Stimulated activated naive CD8-positive, alpha-beta T cell treated with anti-CD3 and anti-CD28 coated beads, Interleukin-15, Interleukin-2, amounts not matched to agents 100 ng/mL and 50 ng/mL, for 24 hours (primary cell): ENCODE measurements around the gene HNF4A.

Source experiments
- H3K27ac Mint-ChIP-seq: one replicate; pipeline ENCODE4 v1.8.0; 2021; ENCODE audit warnings: mild to moderate bottlenecking, mixed read lengths
- H3K27me3 Mint-ChIP-seq: one replicate; pipeline ENCODE4 v1.8.0; 2021; ENCODE audit warnings: mixed read lengths
- H3K36me3 Mint-ChIP-seq: one replicate; pipeline ENCODE4 v1.8.0; 2021; ENCODE audit warnings: low read depth, mixed read lengths
- H3K4me1 Mint-ChIP-seq: one replicate; pipeline ENCODE4 v1.8.0; 2021; ENCODE audit warnings: low read depth, mixed read lengths
- H3K4me3 Mint-ChIP-seq: one replicate; pipeline ENCODE4 v1.8.0; 2021; ENCODE audit warnings: mild to moderate bottlenecking, mixed read lengths
- H3K9me3 Mint-ChIP-seq: one replicate; pipeline ENCODE4 v1.8.0; 2021; ENCODE audit warnings: mixed read lengths

Gene HNF4A

DNA sequence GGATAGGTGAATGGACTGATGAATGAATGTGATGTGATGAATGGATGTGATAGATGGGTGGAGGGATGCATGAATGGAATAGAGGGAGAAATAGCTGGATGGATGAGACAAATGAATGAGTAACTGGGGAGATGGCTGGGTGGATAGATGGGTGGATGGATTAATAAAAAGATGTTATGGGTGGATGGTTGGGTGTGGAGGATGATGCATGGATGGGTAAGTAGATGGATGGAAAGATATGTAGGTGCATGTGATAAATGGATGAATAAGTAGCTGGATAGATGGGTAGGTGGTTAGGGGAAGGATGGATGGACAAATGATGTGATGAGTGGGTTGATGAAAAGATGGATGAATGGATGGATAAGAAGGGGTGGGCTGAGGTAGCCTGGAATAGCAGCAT is 4.7 kb downstream of the HNF4A start:
- Mint-ChIP-seq H3K27me3 (peaks cover 15% of the 10 kb centered on the region), H3K4me1 (no peaks in the 10 kb centered on the region), H3K9me3 (no peaks in the 10 kb centered on the region), H3K4me3 (no peak overlapping the region), H3K27ac (no peak overlapping the region), H3K36me3 (no peaks in the 10 kb centered on the region)

DNA sequence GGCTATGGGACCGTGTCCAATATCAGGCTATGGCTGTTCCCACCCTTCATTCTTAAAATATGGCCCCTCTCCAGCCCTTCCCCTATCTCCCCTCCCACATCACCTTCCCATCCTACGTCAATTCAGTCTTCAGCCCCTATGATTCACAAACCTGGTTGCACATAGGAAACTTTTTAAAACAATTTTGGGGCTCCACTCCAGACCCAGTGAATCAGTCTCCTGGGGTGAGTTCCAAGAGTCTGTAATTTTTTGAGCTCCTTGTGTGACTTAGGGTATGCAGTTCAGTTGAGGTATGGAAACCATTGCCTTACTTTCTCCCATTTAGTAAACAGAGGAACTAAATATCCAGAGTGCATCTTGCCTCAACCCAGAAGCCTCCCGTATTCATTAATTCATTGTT is 5.5 kb downstream of the HNF4A start:
- H3K9me3 Mint-ChIP-seq: no peaks in the 10 kb centered on the region
- peaks cover 15% of the 10 kb centered on the region for H3K27me3 Mint-ChIP-seq
- H3K4me1 Mint-ChIP-seq: no peaks in the 10 kb centered on the region
- no peak overlapping the region for H3K27ac Mint-ChIP-seq
- H3K36me3 Mint-ChIP-seq: no peaks in the 10 kb centered on the region
- H3K4me3 Mint-ChIP-seq: no peak overlapping the region

- H3K4me3 Mint-ChIP-seq: no peak overlapping the region
- no peaks in the 10 kb centered on the region for H3K4me1 Mint-ChIP-seq
- no peaks in the 10 kb centered on the region for H3K9me3 Mint-ChIP-seq
- no peaks in the 10 kb centered on the region for H3K36me3 Mint-ChIP-seq
- peaks cover 10% of the 10 kb centered on the region for H3K27me3 Mint-ChIP-seq
- H3K27ac Mint-ChIP-seq: no peak overlapping the region
Observed at GRCh38 chr20:44362466-44362940, 7.0 kb downstream of the HNF4A start.

GRCh38 chr20:44364068-44364467 is 8.6 kb downstream of the HNF4A start:
- H3K27me3 Mint-ChIP-seq: peaks cover 5% of the 10 kb centered on the region
- H3K36me3 Mint-ChIP-seq: no peaks in the 10 kb centered on the region
- H3K9me3 Mint-ChIP-seq: no peaks in the 10 kb centered on the region
- no peak overlapping the region for H3K4me3 Mint-ChIP-seq
- H3K27ac Mint-ChIP-seq: no peak overlapping the region
- no peaks in the 10 kb centered on the region for H3K4me1 Mint-ChIP-seq

DNA sequence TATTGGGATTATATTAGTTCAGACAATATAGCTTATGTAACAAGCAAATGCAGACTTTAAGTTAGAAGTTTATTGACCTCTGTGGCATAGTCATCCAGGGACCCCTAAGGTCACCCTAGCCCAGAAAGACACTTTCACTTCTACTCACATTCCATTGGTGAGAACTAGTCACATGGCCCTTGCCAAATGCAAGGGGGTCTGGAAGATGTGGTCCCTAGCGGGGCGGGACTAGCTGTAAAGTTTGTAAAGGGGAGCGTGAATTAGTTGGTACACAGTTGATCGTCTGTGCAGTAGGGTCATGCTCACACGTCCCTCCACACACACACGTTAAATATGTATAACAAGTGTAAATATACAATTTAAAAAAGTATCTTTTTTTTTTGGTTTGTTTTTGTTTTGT is 9.3 kb downstream of the HNF4A start:
- Mint-ChIP-seq H3K9me3 (no peaks in the 10 kb centered on the region), H3K27ac (no peak overlapping the region)

GRCh38 chr20:44367746-44368145 is 12.2 kb downstream of the HNF4A start:
- no peak overlapping the region for H3K4me3 Mint-ChIP-seq
- no peaks in the 10 kb centered on the region for H3K36me3 Mint-ChIP-seq
- no peaks in the 10 kb centered on the region for H3K27me3 Mint-ChIP-seq
- H3K4me1 Mint-ChIP-seq: no peaks in the 10 kb centered on the region
- no peak overlapping the region for H3K27ac Mint-ChIP-seq
- H3K9me3 Mint-ChIP-seq: no peaks in the 10 kb centered on the region

More for the DNA sequence above, 9.3 kb downstream of the HNF4A start:
- Mint-ChIP-seq H3K36me3 (no peaks in the 10 kb centered on the region), H3K27me3 (peaks cover 5% of the 10 kb centered on the region), H3K4me1 (no peaks in the 10 kb centered on the region), H3K4me3 (no peak overlapping the region)

GRCh38 chr20:44370639-44371218 is 15.2 kb downstream of the HNF4A start:
- no peak overlapping the region for H3K4me3 Mint-ChIP-seq
- H3K36me3 Mint-ChIP-seq: no peaks in the 10 kb centered on the region
- H3K9me3 Mint-ChIP-seq: no peaks in the 10 kb centered on the region
- H3K4me1 Mint-ChIP-seq: no peaks in the 10 kb centered on the region
- H3K27me3 Mint-ChIP-seq: peaks cover 6% of the 10 kb centered on the region
- no peak overlapping the region for H3K27ac Mint-ChIP-seq

- Mint-ChIP-seq H3K4me1 (no peaks in the 10 kb centered on the region), H3K27ac (no peak overlapping the region), H3K9me3 (no peaks in the 10 kb centered on the region), H3K36me3 (no peaks in the 10 kb centered on the region), H3K27me3 (peaks cover 10% of the 10 kb centered on the region), H3K4me3 (no peak overlapping the region)
Observed at GRCh38 chr20:44382641-44383040, 27.1 kb downstream of the HNF4A start.

DNA sequence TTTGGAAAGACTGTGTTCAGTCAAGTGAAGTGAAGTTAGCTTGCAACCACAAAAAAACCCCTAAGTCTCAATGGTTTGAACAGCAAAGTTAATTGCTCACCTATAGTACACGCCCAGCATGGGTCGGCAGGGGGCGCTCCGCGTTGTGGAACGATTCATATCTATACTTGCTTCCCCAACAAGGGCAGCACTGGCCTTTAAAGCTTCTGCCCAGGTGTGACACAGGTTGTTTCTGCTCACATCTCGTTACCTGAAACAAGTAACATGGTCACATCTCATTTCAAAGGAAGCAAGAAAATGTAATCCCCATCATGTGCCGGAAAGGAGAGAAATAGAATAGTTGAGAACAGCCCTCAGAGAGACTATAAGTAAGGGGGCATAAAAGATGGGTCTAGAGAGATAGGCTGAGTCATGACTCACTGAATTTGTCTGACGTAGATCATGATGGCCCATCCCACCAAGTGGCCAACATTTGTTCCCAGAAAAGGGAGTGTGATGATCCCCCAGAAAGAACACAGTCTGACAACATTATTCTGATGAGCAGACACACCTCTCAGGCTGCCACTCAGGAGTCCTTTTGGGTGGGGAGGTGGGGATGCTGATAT is 29.0 kb downstream of the HNF4A start:
- no peaks in the 10 kb centered on the region for H3K9me3 Mint-ChIP-seq
- no peak overlapping the region for H3K27ac Mint-ChIP-seq
- no peaks in the 10 kb centered on the region for H3K36me3 Mint-ChIP-seq
- H3K4me3 Mint-ChIP-seq: no peak overlapping the region
- H3K4me1 Mint-ChIP-seq: peaks cover 8% of the 10 kb centered on the region
- H3K27me3 Mint-ChIP-seq: peaks cover 17% of the 10 kb centered on the region

GRCh38 chr20:44388466-44389023 is 33.0 kb downstream of the HNF4A start:
- Mint-ChIP-seq H3K4me3 (no peak overlapping the region), H3K4me1 (peaks cover 8% of the 10 kb centered on the region), H3K27ac (no peak overlapping the region), H3K27me3 (peaks cover 14% of the 10 kb centered on the region), H3K9me3 (no peaks in the 10 kb centered on the region), H3K36me3 (no peaks in the 10 kb centered on the region)

DNA sequence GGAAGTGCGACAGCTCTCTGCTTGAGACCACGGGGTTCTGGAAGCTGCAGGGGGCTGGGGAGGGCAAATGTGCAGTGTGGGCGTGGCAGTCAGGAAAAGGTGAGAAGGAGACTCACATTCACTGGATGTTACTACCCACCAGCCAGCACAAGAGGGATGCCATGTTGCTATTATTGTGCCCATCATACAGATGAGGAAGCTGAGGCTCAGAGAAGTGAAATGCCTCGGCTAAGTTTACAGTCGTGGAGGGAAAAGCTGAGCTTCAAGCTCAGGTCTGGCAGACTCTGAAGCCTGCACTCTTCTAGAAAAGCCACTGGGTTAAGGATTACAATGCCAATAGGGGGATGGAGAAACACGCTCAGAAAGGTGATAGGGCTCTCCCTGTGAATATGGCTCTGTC is 34.4 kb downstream of the HNF4A start:
- Mint-ChIP-seq H3K4me3 (no peak overlapping the region), H3K27me3 (peaks cover 14% of the 10 kb centered on the region), H3K4me1 (peaks cover 8% of the 10 kb centered on the region), H3K27ac (no peak overlapping the region), H3K36me3 (no peaks in the 10 kb centered on the region), H3K9me3 (no peaks in the 10 kb centered on the region)

DNA sequence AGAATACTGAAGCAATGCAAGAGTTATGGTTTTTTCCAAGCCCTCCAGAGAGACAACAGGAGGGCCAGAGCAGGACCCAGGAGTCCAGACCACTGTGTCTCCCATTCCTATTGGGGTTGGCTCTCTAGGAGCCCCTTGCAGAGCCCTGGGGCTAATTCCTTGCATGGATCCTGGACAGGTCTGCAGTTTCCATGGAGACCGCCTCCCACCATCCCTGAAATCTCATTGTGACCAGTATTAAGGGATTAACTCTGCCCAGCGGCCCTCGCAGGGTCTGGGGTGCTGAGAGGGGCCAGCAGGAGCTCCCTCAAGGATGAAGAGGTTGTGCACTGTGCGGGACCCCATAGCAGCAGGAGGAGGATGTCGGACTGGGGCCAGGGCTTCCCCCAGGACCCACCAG is 34.8 kb downstream of the HNF4A start:
- Mint-ChIP-seq H3K9me3 (no peaks in the 10 kb centered on the region), H3K36me3 (no peaks in the 10 kb centered on the region), H3K4me1 (peaks cover 8% of the 10 kb centered on the region), H3K27me3 (peaks cover 14% of the 10 kb centered on the region), H3K27ac (no peak overlapping the region), H3K4me3 (no peak overlapping the region)

- Mint-ChIP-seq H3K27me3 (peaks cover 14% of the 10 kb centered on the region), H3K36me3 (no peaks in the 10 kb centered on the region), H3K4me1 (peaks cover 8% of the 10 kb centered on the region), H3K4me3 (no peak overlapping the region), H3K9me3 (no peaks in the 10 kb centered on the region), H3K27ac (no peak overlapping the region)
Observed at GRCh38 chr20:44392088-44392775, 36.7 kb downstream of the HNF4A start.

DNA sequence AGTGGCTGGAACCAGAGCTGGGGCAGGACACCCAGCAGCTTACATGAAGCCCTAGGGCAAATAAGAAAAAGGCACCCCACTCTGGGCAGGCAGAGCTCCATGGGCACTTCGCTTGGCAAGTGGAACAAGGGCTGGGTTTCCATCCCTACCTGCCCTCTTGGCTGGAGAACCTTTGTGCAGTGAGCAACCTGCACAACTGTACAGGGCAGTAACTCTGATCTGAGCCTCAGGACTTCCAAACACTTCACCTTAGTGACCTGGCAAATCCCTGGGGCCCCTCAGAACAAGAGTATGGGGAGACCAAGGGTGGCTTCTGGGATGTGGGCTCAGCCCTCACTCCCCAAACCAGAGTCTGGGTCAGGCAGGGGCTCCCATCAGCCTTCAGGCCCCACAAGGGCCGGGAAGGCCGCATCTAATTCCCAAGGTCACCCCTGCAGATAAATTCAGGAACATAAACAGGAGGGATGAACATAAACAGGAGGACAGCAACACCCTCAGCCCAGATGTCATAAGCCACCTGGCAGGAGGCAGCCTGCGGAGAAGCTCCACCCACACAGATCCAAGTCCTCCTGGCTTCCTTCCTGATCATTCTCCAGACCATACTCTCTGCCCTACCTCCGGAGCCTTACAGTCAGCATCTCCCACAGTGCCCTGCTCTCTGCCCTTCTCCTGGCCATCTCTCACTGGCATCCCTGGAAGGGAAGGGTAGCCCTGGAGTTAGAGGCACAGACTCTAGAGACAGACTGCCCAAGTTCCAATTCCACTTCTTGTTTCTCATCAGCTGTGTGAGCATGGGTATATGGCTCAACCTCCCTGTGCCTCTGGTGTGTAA is 37.5 kb downstream of the HNF4A start:
- Mint-ChIP-seq H3K4me3 (no peak overlapping the region), H3K27ac (no peak overlapping the region), H3K36me3 (no peaks in the 10 kb centered on the region), H3K9me3 (no peaks in the 10 kb centered on the region), H3K4me1 (peaks cover 8% of the 10 kb centered on the region), H3K27me3 (peaks cover 11% of the 10 kb centered on the region)
